H1 (cell line): ENCODE measurements around the gene TARBP2. TPM values are rescaled to one million over a fixed set of nuclear protein-coding genes. Genes with fewer than 3 reads are reported as not detected.

Source experiments
- CTCF ChIA-PET: fragments of 300-600 bp; sonication (Branson Sonifier 250); formaldehyde crosslinking; loops from one replicate; lab custom pipeline; 2021; ENCODE audit not compliant: partially characterized antibody; lab: Charles Lee
- POLR2A ChIA-PET: fragments of 300-600 bp; sonication (Branson Sonifier 250); formaldehyde crosslinking; loops from one replicate; lab custom pipeline; 2021; ENCODE audit warnings: inconsistent platforms; ENCODE audit not compliant: partially characterized antibody; lab: Charles Lee
- DNase-seq, 2 experiments: peaks; one replicate each; pipeline versions ENCODE4 v3.0.0 to v3.0.0-alpha.2; 2010 to 2022; ENCODE audit warnings: low spot score in 2 of 2, low read depth in 1 of 2, mixed read lengths in 1 of 2
- FAIRE-seq: peaks from 2 replicates; lab custom pipeline; 2011; peaks lifted over from hg19 to GRCh38; lab: Jason Lieb, UNC
- H2AFZ ChIP-seq: 2 replicates; pipeline ENCODE4 v1.8.1; 2012; ENCODE audit warnings: low read length, inconsistent platforms
- H2AK5ac ChIP-seq: 2 replicates; pipeline ENCODE4 v1.6.1; 2013; ENCODE audit warnings: low read depth, low read length
- H2BK120ac ChIP-seq: replicated peaks from 2 replicates; pipeline ENCODE3; 2013; ENCODE audit warnings: low read depth, low read length, inconsistent platforms
- H2BK12ac ChIP-seq: 2 replicates; pipeline ENCODE4 v1.6.1; 2013; ENCODE audit warnings: low read depth, low read length
- H2BK15ac ChIP-seq: 2 replicates; pipeline ENCODE4 v1.6.1; 2013; ENCODE audit warnings: low read length
- H2BK20ac ChIP-seq: 2 replicates; pipeline ENCODE4 v1.6.1; 2013; ENCODE audit warnings: low read length
- H2BK5ac ChIP-seq: 2 replicates; pipeline ENCODE4 v1.6.1; 2013; ENCODE audit warnings: low read depth, low read length
- H3K14ac ChIP-seq: 2 replicates; pipeline ENCODE4 v1.6.1; 2013; ENCODE audit warnings: inconsistent platforms; ENCODE audit not compliant: insufficient read length
- H3K18ac ChIP-seq: 2 replicates; pipeline ENCODE4 v1.6.1; 2013; ENCODE audit warnings: low read length; ENCODE audit errors: extremely low read depth
- H3K23ac ChIP-seq: 2 replicates; pipeline ENCODE4 v1.6.1; 2013; ENCODE audit warnings: inconsistent platforms; ENCODE audit not compliant: insufficient read length
- H3K23me2 ChIP-seq: 2 replicates; pipeline ENCODE4 v1.6.1; 2013; ENCODE audit warnings: low read depth, low read length
- H3K27ac ChIP-seq: 2 replicates; pipeline ENCODE4 v1.6.1; 2011; ENCODE audit warnings: low read depth, low read length, inconsistent platforms
- H3K27me3 ChIP-seq, 4 experiments: replicated peaks in 1 of 4; 1 replicate in 1 of 4; 2 replicates in 3 of 4; pipeline versions ENCODE4 v1.6.1 to v1.8.1; 2011 to 2013; ENCODE audit warnings: low read length in 3 of 4, mild to moderate bottlenecking in 3 of 4, inconsistent platforms in 2 of 4, mixed read lengths in 2 of 4, moderate library complexity in 1 of 4; ENCODE audit not compliant: control insufficient read depth in 3 of 4, insufficient read depth in 3 of 4; ENCODE audit errors: extremely low read depth in 1 of 4
- H3K36me3 ChIP-seq, 4 experiments: 2 replicates each; pipeline versions ENCODE4 v1.6.1 to v1.8.1; 2011 to 2013; ENCODE audit warnings: mild to moderate bottlenecking in 4 of 4, low read length in 3 of 4, moderate library complexity in 2 of 4, control low read depth in 1 of 4, inconsistent platforms in 1 of 4; ENCODE audit not compliant: insufficient read depth in 4 of 4, control insufficient read depth in 2 of 4
- H3K4ac ChIP-seq: replicated peaks from 2 replicates; pipeline ENCODE3; 2013; ENCODE audit warnings: low read length, low read depth, mixed read lengths, inconsistent platforms; ENCODE audit not compliant: insufficient read length
- H3K4me1 ChIP-seq, 4 experiments: replicated peaks in 1 of 4; 1 replicate in 1 of 4; 2 replicates in 3 of 4; pipeline versions ENCODE4 v1.6.1 to v1.8.1; 2011 to 2013; ENCODE audit warnings: low read length in 3 of 4, inconsistent platforms in 2 of 4, mixed read lengths in 1 of 4; ENCODE audit not compliant: insufficient read depth in 4 of 4, control insufficient read depth in 3 of 4
- H3K4me2 ChIP-seq, 2 experiments: 2 replicates each; pipeline versions ENCODE4 v1.6.1 to v1.8.1; 2011 to 2013; ENCODE audit warnings: low read depth in 2 of 2, low read length in 2 of 2, control low read depth in 1 of 2, inconsistent platforms in 1 of 2, mild to moderate bottlenecking in 1 of 2; ENCODE audit not compliant: insufficient read depth in 1 of 2
- H3K4me3 ChIP-seq, 4 experiments: fragments of 200-600, 300-600 bp in 1 of 4; sonication (generic), shearing (Covaris generic), sonication (Bioruptor Twin) in 1 of 4; 2 replicates each; pipeline versions ENCODE4 v1.5.1 to v1.8.1; 2011 to 2016; ENCODE audit warnings: low read length in 4 of 4, low read depth in 3 of 4, control low read depth in 2 of 4, inconsistent platforms in 2 of 4, mild to moderate bottlenecking in 2 of 4, mixed read lengths in 1 of 4, moderate library complexity in 1 of 4; ENCODE audit not compliant: insufficient read depth in 2 of 4; ENCODE audit errors: extremely low read depth in 1 of 4
- H3K56ac ChIP-seq: replicated peaks from 2 replicates; pipeline ENCODE3; 2013; ENCODE audit warnings: low read depth, mild to moderate bottlenecking, mixed read lengths, low read length, inconsistent platforms; ENCODE audit not compliant: insufficient read length
- H3K79me1 ChIP-seq: 2 replicates; pipeline ENCODE4 v1.6.1; 2013; ENCODE audit warnings: low read depth, low read length, control low read depth
- H3K79me2 ChIP-seq, 2 experiments: 2 replicates each; pipeline versions ENCODE4 v1.6.1 to v1.8.1; 2012 to 2013; ENCODE audit warnings: low read length in 2 of 2, mild to moderate bottlenecking in 2 of 2, inconsistent platforms in 1 of 2; ENCODE audit not compliant: insufficient read depth in 2 of 2, control insufficient read depth in 1 of 2
- H3K9ac ChIP-seq, 4 experiments: replicated peaks in 1 of 4; 1 replicate in 1 of 4; 2 replicates in 3 of 4; pipeline versions ENCODE4 v1.6.1 to v1.8.1; 2011 to 2013; ENCODE audit warnings: low read depth in 3 of 4, low read length in 3 of 4, control low read depth in 2 of 4, mild to moderate bottlenecking in 2 of 4, moderate library complexity in 2 of 4, inconsistent platforms in 1 of 4; ENCODE audit errors: extremely low read depth in 1 of 4
- H3K9me3 ChIP-seq, 2 experiments: 2 replicates each; pipeline versions ENCODE4 v1.6.1 to v1.8.1; 2012 to 2013; ENCODE audit warnings: mild to moderate bottlenecking in 2 of 2, moderate library complexity in 2 of 2, control low read depth in 1 of 2, inconsistent platforms in 1 of 2, low read depth in 1 of 2, low read length in 1 of 2, mixed read lengths in 1 of 2; ENCODE audit not compliant: insufficient read depth in 2 of 2
- H4K20me1 ChIP-seq, 2 experiments: replicated peaks in 1 of 2; 2 replicates each; pipeline versions ENCODE3 to v1.8.1; 2011 to 2013; ENCODE audit warnings: inconsistent platforms in 2 of 2, low read length in 2 of 2, mild to moderate bottlenecking in 1 of 2; ENCODE audit not compliant: insufficient read depth in 2 of 2, control insufficient read depth in 1 of 2
- H4K5ac ChIP-seq: 2 replicates; pipeline ENCODE4 v1.6.1; 2013; ENCODE audit warnings: low read length, low read depth, mixed read lengths, inconsistent platforms; ENCODE audit not compliant: insufficient read length
- H4K8ac ChIP-seq: 2 replicates; pipeline ENCODE4 v1.8.0; 2013; ENCODE audit warnings: mild to moderate bottlenecking, moderate library complexity, low read length, inconsistent platforms; ENCODE audit not compliant: insufficient read depth; ENCODE audit errors: extremely low read depth
- H4K91ac ChIP-seq: replicated peaks from 2 replicates; pipeline ENCODE3; 2013; ENCODE audit warnings: low read length, mixed read lengths, inconsistent platforms; ENCODE audit not compliant: insufficient read length
- GABPA ChIP-seq: IDR thresholded peaks from 2 replicates; pipeline ENCODE4 v1.6.1; 2011; ENCODE audit warnings: mild to moderate bottlenecking, low read length, moderate library complexity, borderline replicate concordance; ENCODE audit not compliant: insufficient read depth
- HDAC2 ChIP-seq, 2 experiments: fragments of 300-600 bp in 1 of 2; sonication (generic) in 1 of 2; IDR thresholded peaks; 2 replicates each; pipeline ENCODE4 v1.6.1; 2011 to 2012; ENCODE audit warnings: low read depth in 2 of 2, low read length in 2 of 2, mild to moderate bottlenecking in 2 of 2, moderate library complexity in 2 of 2, borderline replicate concordance in 1 of 2, inconsistent platforms in 1 of 2
- POLR2A ChIP-seq, 2 experiments: IDR thresholded peaks; 1 replicate in 1 of 2; 2 replicates in 1 of 2; pipeline ENCODE4 v1.6.1; 2011; ENCODE audit warnings: low read depth in 2 of 2, low read length in 2 of 2, mild to moderate bottlenecking in 2 of 2; ENCODE audit errors: control extremely low read depth in 1 of 2
- POLR2AphosphoS5 ChIP-seq: IDR thresholded peaks from 2 replicates; pipeline ENCODE4 v1.6.1; 2011; ENCODE audit warnings: low read depth, low read length
- RAD21 ChIP-seq, 2 experiments: IDR thresholded peaks in 1 of 2; conservative IDR thresholded peaks in 1 of 2; 2 replicates each; pipeline ENCODE4 v1.6.1; 2011; ENCODE audit warnings: low read depth in 2 of 2, low read length in 2 of 2, improper control_type of control experiment in 1 of 2, inconsistent platforms in 1 of 2, mild to moderate bottlenecking in 1 of 2, moderate library complexity in 1 of 2
- SIN3A ChIP-seq, 2 experiments: IDR thresholded peaks in 1 of 2; conservative IDR thresholded peaks in 1 of 2; 2 replicates each; pipeline ENCODE4 v1.6.1; 2011 to 2012; ENCODE audit warnings: low read length in 2 of 2, improper control_type of control experiment in 1 of 2, low read depth in 1 of 2, mild to moderate bottlenecking in 1 of 2
- WGBS, 2 experiments: shearing (Covaris generic) in 1 of 2; methylation state at CpG; one replicate each; pipeline versions ENCODE4 v1.1.6 to v1.1.7; 2013 to 2015; ENCODE audit warnings: low lambda C conversion rate in 2 of 2, mixed read lengths in 2 of 2, inconsistent platforms in 1 of 2, low coverage in 1 of 2, missing lambda C conversion rate in 1 of 2; ENCODE audit not compliant: insufficient replicate concordance in 2 of 2, insufficient coverage in 1 of 2, insufficient read length in 1 of 2; ENCODE audit errors: extremely low coverage in 1 of 2, missing lambda C conversion rate in 1 of 2; 5-methylcytosine and 5-hydroxymethylcytosine counted together
- polyA plus RNA-seq, 7 experiments: library from polyadenylated mRNA; depleted of rRNA in 3 of 7; stranded (reverse) in 5 of 7; unstranded in 2 of 7; fragments of >200 nt in 5 of 7; fragments of 200-250 nt in 2 of 7; gene quantifications; 1 replicate in 5 of 7; 2 replicates in 1 of 7; 4 replicates in 1 of 7; pipeline versions ENCODE4 v1.2.1 to v1.2.3, GENCODE V29; 2011 to 2013; ENCODE audit warnings: missing spikeins in 2 of 7, mixed read lengths in 2 of 7
- total RNA-seq: library from RNA; stranded (reverse); fragmentation: NEBNext Ultra II Directional; extraction: Animal tissue kit (Norgen Biotek cat#: 25700); gene quantifications from 2 replicates; pipeline ENCODE4 v1.2.1, GENCODE V29; 2021
- TF ChIP-seq, protein P1 (sequence below): IDR thresholded peaks from 2 replicates; pipeline ENCODE4 v1.6.1; 2012; ENCODE audit warnings: inconsistent platforms
- TF ChIP-seq, protein P2 (sequence below), 3 experiments: IDR thresholded peaks; 1 replicate in 2 of 3; 2 replicates in 1 of 3; pipeline versions ENCODE4 v1.5.1 to v1.6.1; 2011; ENCODE audit warnings: low read length in 3 of 3, mild to moderate bottlenecking in 3 of 3, inconsistent platforms in 2 of 3, low read depth in 1 of 3, moderate library complexity in 1 of 3; ENCODE audit not compliant: insufficient read depth in 1 of 3; ENCODE audit errors: control extremely low read depth in 1 of 3

TARBP2 gene
- total and polyA plus RNA-seq, 2 of the 8 experiments (the other 6 are each of a cell fraction or from before 2014, with no cell fraction given) = 69.9 to 122 TPM

DNA sequence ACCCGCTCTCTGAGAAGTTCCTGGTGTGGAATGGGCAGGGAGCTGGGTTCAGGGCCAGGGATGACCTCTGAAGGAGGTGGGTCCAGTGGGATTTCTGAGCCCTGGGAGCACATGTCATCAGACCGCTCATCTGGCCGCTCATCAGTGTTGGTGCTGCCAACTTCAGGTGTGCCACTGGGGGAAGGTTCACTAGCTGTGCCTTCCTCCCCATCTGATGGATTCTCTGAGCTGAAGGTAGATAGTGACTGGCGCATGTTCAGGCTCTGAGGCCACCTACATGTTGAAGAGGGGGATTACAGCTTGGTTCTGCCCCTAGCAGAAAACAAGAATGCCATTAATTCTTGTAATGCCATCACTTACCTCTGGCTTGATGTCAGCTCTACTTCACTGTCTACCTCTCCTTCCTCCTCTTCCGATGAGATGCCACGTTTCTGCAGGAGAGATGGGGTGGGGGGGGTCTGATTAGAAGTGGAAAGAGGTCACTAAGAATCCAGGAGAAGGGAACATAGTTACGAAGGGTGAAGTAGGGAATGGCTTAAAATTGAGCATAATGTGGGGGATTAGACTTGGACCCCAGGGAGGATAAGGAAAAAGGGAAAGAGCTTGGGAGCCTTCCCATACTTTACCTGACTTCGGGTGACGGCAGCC, 19.0 kb upstream of the TARBP2 start:
- Histone ChIP-seq H4K20me1 (peaks cover 22 to 25% of the 10 kb centered on the region in 2 experiments), H4K8ac (no peak overlapping the region), H3K36me3 (peaks cover 19 to 84% (median 48%) of the 10 kb centered on the region in 4 experiments), H3K4me1 (peaks cover 0 to 5% (median 1%) of the 10 kb centered on the region in 4 experiments; a peak in 4 of 7 replicates), H3K14ac (no peak overlapping the region), H3K9me3 (no peaks in the 10 kb centered on the region), H3K56ac (no peak overlapping the region), H2BK120ac (no peak overlapping the region), H3K18ac (no peak overlapping the region), H4K91ac (no peak overlapping the region), H3K23ac (no peak overlapping the region), H3K27ac (no peak overlapping the region), H3K4me2 (no peak overlapping the region), H3K79me1 (no peaks in the 10 kb centered on the region; the same call in 1 of the 2 replicates), H2AFZ (no peak overlapping the region), H3K79me2 (no peaks in the 10 kb centered on the region), H2BK20ac (no peak overlapping the region), H2AK5ac (no peak overlapping the region), H2BK15ac (no peak overlapping the region), H3K27me3 (no peaks in the 10 kb centered on the region), H2BK12ac (no peak overlapping the region), H2BK5ac (no peak overlapping the region), H4K5ac (no peak overlapping the region), H3K4ac (no peak overlapping the region), H3K23me2 (no peaks in the 10 kb centered on the region), H3K9ac (no peak overlapping the region), H3K4me3 (no peak overlapping the region)
- WGBS, 2 experiments = 83% methylated on average over 9 of the region's 9 CpGs; no CpG with 5 or more reads in 1 of the 2 experiments
- FAIRE-seq (no peak), DNase-seq (no peak)
- ChIA-PET POLR2A (interaction anchor here (0.9 to 67.0 kb wide), 16 partner anchors 12 to 265 kb away, joined by 3 to 3397 read pairs (median 6); partner anchors contain the start of genes AAAS, MAP3K12, NPFF and PCBP2), CTCF (interaction anchor here (0.6 to 9.0 kb wide), 27 partner anchors 9 to 717 kb away, joined by 3 to 105 read pairs (median 5); partner anchors contain the start of genes MAP3K12, NPFF and TARBP2)
- peak; percentile 14 to 22; a peak in 2 of 3 replicates for TF ChIP-seq POLR2A (IDR thresholded peaks at IDR 0.05; ENCODE audit: control extremely low read depth in 1 of 2, low read depth in 2 of 2, low read length in 2 of 2)
- peak; percentile 80 for TF ChIP-seq POLR2AphosphoS5
- TF ChIP-seq, protein P1, sequence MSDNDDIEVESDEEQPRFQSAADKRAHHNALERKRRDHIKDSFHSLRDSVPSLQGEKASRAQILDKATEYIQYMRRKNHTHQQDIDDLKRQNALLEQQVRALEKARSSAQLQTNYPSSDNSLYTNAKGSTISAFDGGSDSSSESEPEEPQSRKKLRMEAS = peak; percentile 40
- no peak for TF ChIP-seq HDAC2 (IDR thresholded peaks at IDR 0.05; ENCODE audit: borderline replicate concordance in 1 of 2, low read depth in 2 of 2, low read length in 2 of 2)
- TF ChIP-seq GABPA = no peak
- peak; percentile 39 to 40; a peak in 3 of 4 replicates for TF ChIP-seq RAD21 (IDR thresholded peaks at IDR 0.05 in 1 of 2, conservative IDR thresholded peaks at IDR 0.05 in 1 of 2; ENCODE audit: low read depth in 2 of 2, low read length in 2 of 2)
- TF ChIP-seq SIN3A (conservative IDR thresholded peaks at IDR 0.05 in 1 of 2, IDR thresholded peaks at IDR 0.05 in 1 of 2; ENCODE audit: low read depth in 1 of 2, low read length in 2 of 2) = peak in 1 of 2 experiments; percentile 53; a peak in 1 of 4 replicates
- TF ChIP-seq, protein P2, sequence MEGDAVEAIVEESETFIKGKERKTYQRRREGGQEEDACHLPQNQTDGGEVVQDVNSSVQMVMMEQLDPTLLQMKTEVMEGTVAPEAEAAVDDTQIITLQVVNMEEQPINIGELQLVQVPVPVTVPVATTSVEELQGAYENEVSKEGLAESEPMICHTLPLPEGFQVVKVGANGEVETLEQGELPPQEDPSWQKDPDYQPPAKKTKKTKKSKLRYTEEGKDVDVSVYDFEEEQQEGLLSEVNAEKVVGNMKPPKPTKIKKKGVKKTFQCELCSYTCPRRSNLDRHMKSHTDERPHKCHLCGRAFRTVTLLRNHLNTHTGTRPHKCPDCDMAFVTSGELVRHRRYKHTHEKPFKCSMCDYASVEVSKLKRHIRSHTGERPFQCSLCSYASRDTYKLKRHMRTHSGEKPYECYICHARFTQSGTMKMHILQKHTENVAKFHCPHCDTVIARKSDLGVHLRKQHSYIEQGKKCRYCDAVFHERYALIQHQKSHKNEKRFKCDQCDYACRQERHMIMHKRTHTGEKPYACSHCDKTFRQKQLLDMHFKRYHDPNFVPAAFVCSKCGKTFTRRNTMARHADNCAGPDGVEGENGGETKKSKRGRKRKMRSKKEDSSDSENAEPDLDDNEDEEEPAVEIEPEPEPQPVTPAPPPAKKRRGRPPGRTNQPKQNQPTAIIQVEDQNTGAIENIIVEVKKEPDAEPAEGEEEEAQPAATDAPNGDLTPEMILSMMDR (IDR thresholded peaks at IDR 0.05; ENCODE audit: control extremely low read depth in 1 of 3, insufficient read depth in 1 of 3, low read depth in 1 of 3, low read length in 3 of 3) = peak; percentile 26 to 73 (median 46)
